Heart left ventricle (tissue), 13 donors: ENCODE measurements around the gene PLD6.

ENCODE experiments used
- POLR2A ChIP-seq, 2 donors: fragments of 450-650 bp; IDR thresholded peaks; one replicate each; pipeline ENCODE4 v1.6.1; 2017; ENCODE audit warnings: antibody characterized with exemption in 2 of 2, mild to moderate bottlenecking in 2 of 2, moderate library complexity in 2 of 2
- TF ChIP-seq, protein P1 (sequence below), 12 donors: fragments of 200-600 bp; sonication (generic) in 4 of 12; IDR thresholded peaks; one replicate each; pipeline versions ENCODE4 v1.5.0 to v1.8.0; 2018 to 2022; ENCODE audit warnings: antibody characterized with exemption in 12 of 12, mild to moderate bottlenecking in 5 of 12
- donor health status: ischemic (EF 13 %, LVEDD 7.1; RV severe dilation, severe dysfunction).
- donor health status: DM: no; HTN: yes; CAD: no.
- donor health status: DM: no; HTN: no; CAD: no.
- donor health status: ischemic (EF 25% LVEDD 6.9; RV normal size, moderate dysfunction).
- donor health status: ischemic (EF 25% LVEDD 5.7; RV mildly dilated, moderate dysfunction).
- donor health status: ischemic (EF 35%, LVEDD 5.7; RV mildly dilated, moderate dysfunction).
- donor health status: nonischemic (EF 11% LVEDD 7.7; RV severe dilation, severe dysfunction).
- donor health status: DM: yes; HTN: yes; CAD: no.
- donor health status: PGD.
- donor health status: ischemic (EF 29% LVEDD 5.4; RV normal size, mild dysfunction).
- donor health status: nonischemic (EF 23%, LVEDD 6.1; RV moderate dilation, normal function).

DNA sequence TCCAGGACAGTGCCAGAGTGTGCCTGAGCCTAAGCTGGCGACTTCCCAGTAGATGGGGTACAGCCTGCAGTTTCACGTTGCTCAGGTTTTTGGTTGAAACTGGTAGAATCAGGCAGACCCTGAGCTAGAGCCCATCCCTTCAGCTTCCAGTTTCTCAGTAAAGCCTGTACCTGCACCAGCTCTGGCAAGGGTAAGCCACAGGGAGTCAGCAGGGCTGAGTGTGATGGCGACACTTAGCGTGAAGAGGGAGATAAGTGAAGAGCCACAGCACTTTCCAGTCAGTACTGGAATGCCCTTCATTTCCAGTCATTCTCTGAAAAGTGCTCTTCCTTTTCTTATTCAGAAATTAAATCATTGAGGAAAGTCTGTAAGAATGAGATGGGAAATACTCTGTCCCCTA, 22.4 kb downstream of the PLD6 start:
- TF ChIP-seq, protein P1, sequence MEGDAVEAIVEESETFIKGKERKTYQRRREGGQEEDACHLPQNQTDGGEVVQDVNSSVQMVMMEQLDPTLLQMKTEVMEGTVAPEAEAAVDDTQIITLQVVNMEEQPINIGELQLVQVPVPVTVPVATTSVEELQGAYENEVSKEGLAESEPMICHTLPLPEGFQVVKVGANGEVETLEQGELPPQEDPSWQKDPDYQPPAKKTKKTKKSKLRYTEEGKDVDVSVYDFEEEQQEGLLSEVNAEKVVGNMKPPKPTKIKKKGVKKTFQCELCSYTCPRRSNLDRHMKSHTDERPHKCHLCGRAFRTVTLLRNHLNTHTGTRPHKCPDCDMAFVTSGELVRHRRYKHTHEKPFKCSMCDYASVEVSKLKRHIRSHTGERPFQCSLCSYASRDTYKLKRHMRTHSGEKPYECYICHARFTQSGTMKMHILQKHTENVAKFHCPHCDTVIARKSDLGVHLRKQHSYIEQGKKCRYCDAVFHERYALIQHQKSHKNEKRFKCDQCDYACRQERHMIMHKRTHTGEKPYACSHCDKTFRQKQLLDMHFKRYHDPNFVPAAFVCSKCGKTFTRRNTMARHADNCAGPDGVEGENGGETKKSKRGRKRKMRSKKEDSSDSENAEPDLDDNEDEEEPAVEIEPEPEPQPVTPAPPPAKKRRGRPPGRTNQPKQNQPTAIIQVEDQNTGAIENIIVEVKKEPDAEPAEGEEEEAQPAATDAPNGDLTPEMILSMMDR (IDR thresholded peaks at IDR 0.05): no peak
- TF ChIP-seq POLR2A (IDR thresholded peaks at IDR 0.05): no peak
